SHP77 (cell line): Measurements from ENCODE around the gene ARPC5L.
"Not testable (repeated sequence)": the region's sequence is repeated elsewhere in the genome, so short reads cannot be mapped to it uniquely, and the experiment has no call there.

Experiments used
- DNase-seq, 2 experiments: peaks; one replicate each; lab custom pipeline; 2025; lab: John Stamatoyannopoulos, UW

Gene ARPC5L

GRCh38 chr9:124841075-124841821 lies 20.7 kb upstream of the ARPC5L start:
- no peak for DNase-seq

GRCh38 chr9:124843456-124844034 lies 18.4 kb upstream of the ARPC5L start:
- DNase-seq = no peak

- DNase-seq = no peak
Measured at GRCh38 chr9:124844291-124844690, 17.6 kb upstream of the ARPC5L start.

- DNase-seq = not testable (repeated sequence)
Measured at GRCh38 chr9:124846467-124846866, 15.5 kb upstream of the ARPC5L start.

DNA sequence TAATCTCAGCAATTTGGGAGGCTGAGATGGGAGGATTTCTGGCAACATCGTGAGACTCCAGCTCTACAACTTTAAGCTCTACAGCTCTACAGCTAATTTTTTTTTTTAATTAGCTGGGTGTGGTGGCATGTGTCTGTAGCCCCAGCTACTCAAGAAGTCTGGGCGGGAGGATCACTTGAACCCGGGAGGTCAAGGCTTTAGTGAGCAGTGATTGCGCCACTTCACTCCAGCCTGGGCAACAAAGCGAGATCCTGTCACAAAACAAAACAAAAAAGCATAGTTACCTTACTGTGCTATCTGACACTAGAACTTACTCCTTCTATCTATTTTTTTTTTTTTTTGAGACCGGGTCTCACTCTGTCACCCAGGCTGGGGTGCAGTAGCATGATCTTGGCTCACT lies 15.0 kb upstream of the ARPC5L start:
- DNase-seq = no peak

DNA sequence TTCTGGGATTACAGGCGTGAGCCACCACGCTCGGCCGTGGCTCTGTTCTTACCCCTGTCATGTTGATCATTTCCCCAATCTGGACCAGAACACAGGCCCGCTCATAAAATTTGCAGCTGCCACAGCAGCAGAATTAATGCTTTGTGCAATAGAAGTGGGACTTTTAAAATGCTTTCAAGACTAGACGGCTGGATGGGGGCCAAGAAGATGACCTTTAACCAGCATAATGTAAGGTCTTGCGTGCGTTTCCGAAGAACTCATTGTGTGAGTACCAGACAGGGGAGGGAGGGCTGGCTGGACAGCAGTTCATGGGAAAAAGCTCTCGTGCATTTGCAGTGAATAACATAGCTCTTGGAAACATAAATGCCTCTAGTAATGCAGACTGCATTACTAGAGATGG lies 12.1 kb upstream of the ARPC5L start:
- peak; percentile 43 to 60 for DNase-seq

DNA sequence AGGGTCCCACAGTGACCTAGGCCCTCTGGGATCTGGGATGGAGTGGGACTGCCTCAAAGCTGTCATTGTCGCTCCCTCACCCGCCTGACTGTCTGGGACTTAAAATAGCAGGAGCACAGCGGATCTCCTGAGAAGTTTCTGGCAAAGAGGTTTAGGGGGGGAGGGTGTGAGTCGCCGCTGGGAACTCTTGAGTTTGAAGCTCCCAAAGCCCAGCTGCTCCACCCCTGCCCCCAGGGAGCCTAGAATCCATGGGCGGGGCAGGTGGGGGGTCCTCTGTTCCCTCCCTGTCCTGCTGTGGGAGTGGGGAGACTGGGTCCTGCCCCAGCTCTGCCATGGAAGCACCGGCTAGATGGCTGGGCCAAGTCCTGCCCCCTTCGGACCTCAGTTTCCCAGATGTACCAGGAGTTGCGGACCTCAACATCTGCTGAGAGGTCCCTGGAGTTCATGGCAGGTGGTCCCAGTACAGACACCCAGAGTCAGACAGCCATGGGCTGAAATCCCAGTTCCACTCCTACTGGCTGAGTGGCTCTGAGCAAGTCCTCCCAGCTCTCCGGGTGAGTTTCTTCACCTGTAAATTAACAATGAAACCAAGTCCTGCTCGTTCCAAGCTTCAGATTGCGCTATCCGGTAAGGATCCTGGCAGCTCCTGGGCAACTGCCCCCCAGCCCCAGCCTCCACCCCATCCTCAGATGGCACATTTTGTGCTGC lies 9.7 kb upstream of the ARPC5L start:
- no peak for DNase-seq

GRCh38 chr9:124852829-124853531 lies 8.9 kb upstream of the ARPC5L start, which contains the start of gene WDR38:
TSS of gene WDR38 (plus strand) at chr9:124853460. CDS start at chr9:124853532, 72 bp downstream.
- peak; percentile 72 to 74 for DNase-seq

GRCh38 chr9:124853605-124854143 lies 8.3 kb upstream of the ARPC5L start:
- no peak for DNase-seq

- DNase-seq = no peak
Measured at GRCh38 chr9:124854161-124854560, 7.8 kb upstream of the ARPC5L start.

GRCh38 chr9:124854822-124855221 lies 7.1 kb upstream of the ARPC5L start:
- no peak for DNase-seq

- DNase-seq = no peak
Measured at GRCh38 chr9:124855566-124855943, 6.4 kb upstream of the ARPC5L start.

- DNase-seq = peak; percentile 65 to 68
Measured at GRCh38 chr9:124855944-124856765, 5.8 kb upstream of the ARPC5L start.

- no peak for DNase-seq
Measured at GRCh38 chr9:124857533-124858162, 4.3 kb upstream of the ARPC5L start.

DNA sequence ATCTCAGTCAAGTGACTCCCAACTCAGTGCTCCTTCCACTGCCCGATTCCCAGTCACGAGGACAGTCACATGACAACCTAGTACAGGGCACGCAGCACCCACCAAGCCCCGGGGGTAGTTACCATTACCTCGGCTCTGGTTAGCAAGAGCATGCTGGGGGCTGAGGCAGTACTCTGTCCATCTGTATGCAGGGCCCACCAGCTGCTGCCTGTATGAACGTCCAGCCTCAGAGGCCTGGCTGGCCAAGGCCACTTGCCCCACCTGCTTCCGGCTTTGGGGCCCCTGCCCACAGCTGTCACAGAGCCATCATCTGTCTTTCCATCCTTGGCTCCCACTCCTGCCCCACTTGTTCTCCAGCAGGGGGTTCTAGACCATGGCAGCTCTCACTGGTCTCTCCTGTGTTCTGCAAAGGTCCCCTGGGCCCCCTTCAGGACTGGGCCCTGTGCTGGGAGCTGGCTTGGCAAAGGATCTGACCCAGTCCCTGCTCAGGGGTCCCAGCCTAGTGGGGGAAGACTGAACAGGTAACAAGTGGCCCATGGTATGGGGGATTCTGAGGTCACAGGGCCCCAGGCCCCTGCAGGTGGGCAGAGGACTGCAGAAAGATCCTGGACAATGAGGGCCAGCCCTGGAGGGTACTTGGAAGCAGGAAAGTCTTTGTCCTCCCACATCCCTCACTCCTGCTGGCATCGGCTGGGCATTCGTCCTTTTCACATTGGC lies 3.4 kb upstream of the ARPC5L start:
- no peak for DNase-seq

GRCh38 chr9:124859803-124860581 lies 1.9 kb upstream of the ARPC5L start:
- DNase-seq = no peak

DNA sequence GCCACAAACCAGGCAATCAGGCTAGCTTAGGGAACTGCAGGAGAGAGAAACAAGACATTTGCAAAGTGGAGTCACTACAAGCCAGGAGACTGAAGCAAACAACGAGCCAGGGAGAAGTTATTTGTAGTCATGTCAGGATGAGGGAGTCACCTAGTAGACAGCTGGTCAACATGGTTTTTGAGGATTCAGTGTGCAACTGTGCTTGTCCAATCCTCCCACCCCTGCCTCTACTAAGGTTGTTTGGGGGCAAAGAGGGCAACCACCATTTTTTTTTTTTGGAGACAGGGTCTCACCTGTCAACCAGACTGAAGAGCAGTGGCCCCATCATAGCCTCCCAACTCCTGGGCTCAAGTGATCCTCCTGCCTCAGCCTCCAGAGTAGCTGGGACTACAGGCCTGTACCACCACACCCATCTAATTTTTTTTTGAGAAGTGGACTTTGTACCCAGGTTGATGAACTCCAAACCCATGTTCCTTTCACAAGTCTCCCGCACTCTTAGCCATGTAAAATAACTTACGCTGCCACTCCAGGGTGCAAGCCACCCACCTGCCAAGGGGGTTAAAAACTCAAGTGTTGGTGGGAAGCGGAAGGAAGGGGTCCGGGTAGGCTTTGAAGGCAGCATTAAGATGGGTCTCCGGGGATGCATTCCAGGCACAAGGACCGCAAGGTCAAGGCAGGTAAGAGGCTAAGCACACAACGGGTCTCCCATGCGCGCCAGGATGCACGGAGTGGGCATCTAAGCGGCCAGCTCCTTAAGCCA lies 1.2 kb upstream of the ARPC5L start:
- no peak for DNase-seq

- no peak for DNase-seq
Measured at GRCh38 chr9:124863371-124863871, 1.5 kb downstream of the ARPC5L start.
